Measurements from ENCODE around the gene PGA5. TPM values are rescaled to one million over a fixed set of nuclear protein-coding genes. Genes with fewer than 3 reads are reported as not detected.

PGA5 gene
- total RNA-seq, 4 donors from 2014 or later, result 1.4 to 2.6 TPM; not detected in 2

DNA sequence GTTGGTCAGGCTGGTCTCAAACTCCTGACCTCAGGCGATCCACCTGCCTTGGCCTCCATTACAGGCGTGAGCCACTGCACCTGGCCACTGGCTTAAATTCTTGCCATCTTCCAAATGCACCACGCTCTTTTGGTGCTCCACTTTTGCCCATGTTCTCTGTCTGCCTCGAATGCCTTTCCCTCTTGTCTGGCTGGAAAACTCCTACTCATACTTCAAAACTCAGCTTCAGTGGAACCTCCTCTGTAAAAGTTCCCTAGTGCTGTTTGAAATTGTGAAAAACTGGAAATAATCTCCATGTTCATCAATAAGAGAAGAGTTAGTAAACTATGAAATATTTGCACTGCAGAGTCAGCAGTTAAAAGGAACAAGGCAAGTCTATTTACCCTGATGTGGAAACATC is 42.6 kb downstream of the PGA5 start:
- no peak overlapping the region for H3K4me3 ChIP-seq (replicated peaks in 1 of 3)
- H3K4me1 ChIP-seq, result peaks cover 0 to 4% of the 10 kb centered on the region in 2 donors
- no peaks in the 10 kb centered on the region for H3K36me3 ChIP-seq
- TF ChIP-seq, protein P1, sequence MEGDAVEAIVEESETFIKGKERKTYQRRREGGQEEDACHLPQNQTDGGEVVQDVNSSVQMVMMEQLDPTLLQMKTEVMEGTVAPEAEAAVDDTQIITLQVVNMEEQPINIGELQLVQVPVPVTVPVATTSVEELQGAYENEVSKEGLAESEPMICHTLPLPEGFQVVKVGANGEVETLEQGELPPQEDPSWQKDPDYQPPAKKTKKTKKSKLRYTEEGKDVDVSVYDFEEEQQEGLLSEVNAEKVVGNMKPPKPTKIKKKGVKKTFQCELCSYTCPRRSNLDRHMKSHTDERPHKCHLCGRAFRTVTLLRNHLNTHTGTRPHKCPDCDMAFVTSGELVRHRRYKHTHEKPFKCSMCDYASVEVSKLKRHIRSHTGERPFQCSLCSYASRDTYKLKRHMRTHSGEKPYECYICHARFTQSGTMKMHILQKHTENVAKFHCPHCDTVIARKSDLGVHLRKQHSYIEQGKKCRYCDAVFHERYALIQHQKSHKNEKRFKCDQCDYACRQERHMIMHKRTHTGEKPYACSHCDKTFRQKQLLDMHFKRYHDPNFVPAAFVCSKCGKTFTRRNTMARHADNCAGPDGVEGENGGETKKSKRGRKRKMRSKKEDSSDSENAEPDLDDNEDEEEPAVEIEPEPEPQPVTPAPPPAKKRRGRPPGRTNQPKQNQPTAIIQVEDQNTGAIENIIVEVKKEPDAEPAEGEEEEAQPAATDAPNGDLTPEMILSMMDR (IDR thresholded peaks at IDR 0.05), result no peak
- TF ChIP-seq POLR2A (IDR thresholded peaks at IDR 0.05), result no peak
- no peaks in the 10 kb centered on the region for H3K9me3 ChIP-seq
- DNase-seq, result no peak
- H3K27me3 ChIP-seq, result no peaks in the 10 kb centered on the region
- intact Hi-C loops (cut with DNase I), result no loop called here
- WGBS, 2 donors, result 96% methylated on average over 4 of the region's 4 CpGs
- no peak overlapping the region for H3K27ac ChIP-seq

DNA sequence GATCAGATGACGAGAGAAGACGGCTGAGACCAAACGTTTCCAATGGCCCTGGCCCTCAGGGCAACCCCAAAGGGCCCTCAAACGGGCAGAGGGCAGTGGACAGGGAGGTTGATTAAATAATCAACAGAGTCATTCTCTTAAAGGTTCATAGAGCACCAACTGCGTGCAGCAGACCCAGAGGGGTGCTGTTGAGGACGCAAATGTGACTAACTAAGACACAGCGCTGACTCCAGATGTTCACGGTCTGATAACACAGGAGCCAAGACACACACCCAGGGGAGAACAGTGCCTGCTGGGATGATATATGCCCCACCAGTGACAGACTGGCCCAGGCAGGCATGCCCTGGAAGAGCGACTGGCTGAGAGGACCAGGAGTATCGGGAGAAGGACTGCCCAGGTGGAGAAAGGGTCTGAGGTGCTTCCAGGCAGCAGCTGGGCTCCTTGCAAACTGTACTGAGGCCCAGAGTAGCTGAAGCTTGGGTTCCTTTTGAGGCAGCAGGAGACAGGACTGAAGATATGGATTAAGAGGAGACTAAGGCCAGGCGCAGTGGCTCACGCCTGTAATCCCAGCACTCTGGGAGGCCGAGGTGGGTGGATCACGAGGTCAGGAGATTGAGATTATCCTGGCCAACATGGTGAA is 46.5 kb downstream of the PGA5 start:
- no peaks in the 10 kb centered on the region for H3K36me3 ChIP-seq
- no peak overlapping the region for H3K27ac ChIP-seq
- intact Hi-C loops (cut with DNase I), result no loop called here
- no peak for DNase-seq
- no peaks in the 10 kb centered on the region for H3K27me3 ChIP-seq
- H3K9me3 ChIP-seq, result no peaks in the 10 kb centered on the region
- no peaks in the 10 kb centered on the region for H3K4me1 ChIP-seq
- no peak for TF ChIP-seq POLR2A (IDR thresholded peaks at IDR 0.05)
- TF ChIP-seq, protein P1 (IDR thresholded peaks at IDR 0.05), result no peak
- 86 to 89% methylated on average over 14 of the region's 14 CpGs for WGBS, 2 donors
- H3K4me3 ChIP-seq (replicated peaks in 1 of 3), result no peak overlapping the region

DNA sequence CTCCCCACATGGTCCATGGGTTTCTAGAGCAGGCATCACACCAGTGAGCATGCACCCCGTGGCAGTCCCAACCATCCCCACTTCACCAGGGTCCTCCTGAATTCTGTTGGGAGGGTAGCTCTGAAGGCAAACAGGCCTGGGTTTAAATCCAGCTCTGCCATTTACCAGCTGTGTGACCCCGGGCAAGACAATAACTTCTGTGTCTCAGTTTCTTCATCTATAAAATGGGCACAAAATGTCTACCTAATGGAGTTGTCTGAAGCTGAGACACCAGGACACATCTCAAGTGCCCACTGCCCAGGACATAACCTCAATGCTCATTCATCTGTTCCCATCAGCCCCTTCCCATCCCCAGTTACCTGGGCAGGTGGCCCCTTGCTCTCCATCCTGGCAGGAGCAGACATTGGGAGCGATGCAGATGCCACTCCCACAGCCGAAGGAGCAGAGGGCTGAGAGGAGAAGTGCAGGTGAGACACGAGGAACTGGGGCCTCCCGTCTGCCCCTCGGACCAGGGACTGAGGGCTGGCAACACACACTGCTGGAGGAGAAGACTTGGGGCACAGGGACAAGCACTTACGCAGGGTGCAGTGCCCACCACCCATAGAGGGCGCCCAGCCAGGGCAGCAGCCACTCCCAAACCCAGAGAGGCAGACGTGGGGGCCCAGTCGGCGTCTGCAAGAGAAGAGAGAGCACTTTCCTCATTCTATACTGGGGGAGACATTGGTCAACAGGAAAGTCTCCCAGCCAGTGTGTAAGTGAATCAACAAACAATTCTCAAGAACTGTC is 50.1 kb downstream of the PGA5 start:
- WGBS, 2 donors, result 87 to 88% methylated on average over 10 of the region's 12 CpGs
- no peak for DNase-seq
- no peak for TF ChIP-seq POLR2A (IDR thresholded peaks at IDR 0.05)
- TF ChIP-seq, protein P1 (IDR thresholded peaks at IDR 0.05), result no peak
- Histone ChIP-seq H3K27ac (no peak overlapping the region), H3K4me3 (replicated peaks in 1 of 3) (no peak overlapping the region), H3K9me3 (no peaks in the 10 kb centered on the region), H3K4me1 (peaks cover 8 to 25% of the 10 kb centered on the region in 2 donors), H3K36me3 (no peaks in the 10 kb centered on the region), H3K27me3 (no peaks in the 10 kb centered on the region)
- intact Hi-C loops (cut with DNase I), result no loop called here

DNA sequence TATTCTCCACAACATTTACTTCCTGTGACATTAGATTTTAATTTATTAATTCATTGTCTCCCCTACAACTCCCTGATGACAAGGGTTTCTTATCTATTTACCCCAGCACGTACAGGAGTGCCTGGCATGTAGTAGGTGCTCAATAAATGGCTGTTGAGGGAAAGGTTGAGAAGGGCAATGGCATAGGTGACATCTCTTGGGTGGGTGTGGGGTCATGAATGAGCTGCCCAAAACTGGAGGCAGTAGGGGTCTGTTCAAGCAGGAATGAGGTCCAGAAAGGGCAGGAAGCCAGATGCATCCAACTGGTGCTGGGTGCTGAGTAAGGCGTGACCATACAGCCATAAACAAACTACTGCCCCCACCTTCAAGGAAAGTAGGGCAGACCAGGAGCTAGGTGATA is 51.4 kb downstream of the PGA5 start:
- no peak overlapping the region for H3K27ac ChIP-seq
- 94 to 96% methylated on average over 2 of the region's 2 CpGs for WGBS, 2 donors

More for the DNA sequence above, 51.4 kb downstream of the PGA5 start:
- H3K27me3 ChIP-seq, result no peaks in the 10 kb centered on the region
- intact Hi-C loops (cut with DNase I), result no loop called here
- peaks cover 8 to 25% of the 10 kb centered on the region in 2 donors for H3K4me1 ChIP-seq
- TF ChIP-seq, protein P1 (IDR thresholded peaks at IDR 0.05), result no peak
- no peak for TF ChIP-seq POLR2A (IDR thresholded peaks at IDR 0.05)
- H3K4me3 ChIP-seq (replicated peaks in 1 of 3), result no peak overlapping the region
- DNase-seq, result no peak
- H3K9me3 ChIP-seq, result no peaks in the 10 kb centered on the region
- no peaks in the 10 kb centered on the region for H3K36me3 ChIP-seq

All from thyroid gland (tissue), 4 donors.